Hepatocyte (in vitro differentiated cells): Measurements from ENCODE around the gene SLC7A10.

ENCODE experiments used
- CTCF ChIP-seq: fragments of 200-600 bp; sonication (generic); IDR thresholded peaks from 2 replicates; pipeline ENCODE4 v1.5.1; 2016; ENCODE audit warnings: antibody characterized with exemption, mild to moderate bottlenecking; ENCODE audit not compliant: poor library complexity
- EZH2 ChIP-seq: fragments of 200-600 bp; sonication (generic); IDR thresholded peaks from 2 replicates; pipeline ENCODE4 v1.6.1; 2016; ENCODE audit warnings: antibody characterized with exemption, mild to moderate bottlenecking, borderline replicate concordance

GRCh38 chr19:33240181-33240771, 14.6 kb upstream of the SLC7A10 start:
- TF ChIP-seq CTCF (no peak), EZH2 (no peak)
